HEK293 (cell line): ENCODE results near the gene FOXP4.
A peak's percentile ranks its signal among the peaks of the same experiment; 100 is the strongest.

ENCODE experiments used
- CTCF ChIA-PET: fragments of 350-600 bp; formaldehyde crosslinking; extraction: SDS; loops from one replicate; lab custom pipeline; 2021; ENCODE audit warnings: antibody characterized with exemption; lab: Yijun Ruan, JAX
- POLR2A ChIA-PET: fragments of 300-600 bp; formaldehyde crosslinking; extraction: SDS; loops from one replicate; lab custom pipeline; 2020; ENCODE audit warnings: antibody characterized with exemption, inconsistent platforms; lab: Yijun Ruan, JAX
- H3K27ac ChIP-seq: fragments of 200-500 bp; sonication (Bioruptor generic); 2 replicates; pipeline ENCODE4 v1.5.1; 2014; ENCODE audit warnings: low read depth, low read length, control low read depth, inconsistent platforms; ENCODE audit errors: extremely low read depth
- H3K36me3 ChIP-seq, 2 experiments: fragments of 200-500 bp in 1 of 2; sonication (Bioruptor generic) in 1 of 2; 1 replicate in 1 of 2; 2 replicates in 1 of 2; pipeline ENCODE4 v1.5.1; 2014 to 2017; ENCODE audit warnings: inconsistent platforms in 2 of 2, low read length in 2 of 2; ENCODE audit not compliant: control insufficient read depth in 2 of 2, insufficient read depth in 1 of 2
- H3K4me1 ChIP-seq: fragments of 200-500 bp; sonication (Bioruptor generic); 2 replicates; pipeline ENCODE4 v1.5.1; 2014; ENCODE audit warnings: mild to moderate bottlenecking, low read length, inconsistent platforms; ENCODE audit not compliant: control insufficient read depth, insufficient read depth
- H3K4me3 ChIP-seq: 2 replicates; pipeline ENCODE4 v1.5.1; 2011; ENCODE audit warnings: low read depth, mild to moderate bottlenecking, control low read depth, low read length, moderate library complexity
- H3K9me3 ChIP-seq: fragments of 200-500 bp; sonication (Bioruptor generic); 2 replicates; pipeline ENCODE4 v1.5.1; 2014; ENCODE audit warnings: low read depth, low read length, inconsistent platforms; ENCODE audit not compliant: control insufficient read depth, insufficient read depth
- EGR2 ChIP-seq: fragments of 450-650 bp; formaldehyde crosslinking; IDR thresholded peaks from 2 replicates; pipeline ENCODE4 v1.5.1; 2016; ENCODE audit warnings: low read depth, missing biosample characterization, missing genetic modification characterization
- GLIS1 ChIP-seq: fragments of 450-650 bp; formaldehyde crosslinking; IDR thresholded peaks from 2 replicates; pipeline ENCODE4 v1.5.1; 2016; ENCODE audit warnings: missing biosample characterization, missing genetic modification characterization
- KLF9 ChIP-seq: fragments of 450-650 bp; formaldehyde crosslinking; IDR thresholded peaks from 2 replicates; pipeline ENCODE4 v1.5.1; 2016; ENCODE audit warnings: missing biosample characterization, missing genetic modification characterization, low read depth
- MYNN ChIP-seq: fragments of 450-650 bp; formaldehyde crosslinking; IDR thresholded peaks from 2 replicates; pipeline ENCODE4 v1.5.1; 2016; ENCODE audit warnings: missing biosample characterization, missing genetic modification characterization, borderline replicate concordance
- TSHZ1 ChIP-seq: fragments of 450-650 bp; formaldehyde crosslinking; IDR thresholded peaks from 2 replicates; pipeline ENCODE4 v1.5.1; 2016; ENCODE audit warnings: missing biosample characterization, missing genetic modification characterization, borderline replicate concordance
- ZBTB10 ChIP-seq: fragments of 450-650 bp; formaldehyde crosslinking; IDR thresholded peaks from 2 replicates; pipeline ENCODE4 v1.5.1; 2016; ENCODE audit warnings: missing biosample characterization, missing genetic modification characterization
- ZBTB44 ChIP-seq: fragments of 450-650 bp; IDR thresholded peaks from 2 replicates; pipeline ENCODE4 v1.5.1; 2018; ENCODE audit warnings: missing biosample characterization, mild to moderate bottlenecking, missing genetic modification characterization
- ZIC2 ChIP-seq: fragments of 450-650 bp; formaldehyde crosslinking; IDR thresholded peaks from 2 replicates; pipeline ENCODE4 v1.5.1; 2016; ENCODE audit warnings: missing biosample characterization, missing genetic modification characterization
- ZNF138 ChIP-seq: fragments of 450-650 bp; formaldehyde crosslinking; IDR thresholded peaks from 2 replicates; pipeline ENCODE4 v1.5.1; 2016; ENCODE audit warnings: missing biosample characterization, missing genetic modification characterization, borderline replicate concordance
- ZNF148 ChIP-seq: fragments of 450-650 bp; formaldehyde crosslinking; IDR thresholded peaks from 2 replicates; pipeline ENCODE4 v1.5.0; 2017; ENCODE audit warnings: missing biosample characterization, missing genetic modification characterization, borderline replicate concordance
- ZNF366 ChIP-seq: fragments of 450-650 bp; formaldehyde crosslinking; conservative IDR thresholded peaks from 2 replicates; pipeline ENCODE4 v1.5.1; 2016; ENCODE audit warnings: missing biosample characterization, missing genetic modification characterization
- ZNF398 ChIP-seq: fragments of 450-650 bp; formaldehyde crosslinking; IDR thresholded peaks from 2 replicates; pipeline ENCODE4 v1.5.1; 2017; ENCODE audit warnings: missing biosample characterization, missing genetic modification characterization
- ZNF404 ChIP-seq: fragments of 450-650 bp; formaldehyde crosslinking; IDR thresholded peaks from 2 replicates; pipeline ENCODE4 v1.5.1; 2017; ENCODE audit warnings: missing biosample characterization, missing genetic modification characterization
- ZNF501 ChIP-seq: fragments of 450-650 bp; formaldehyde crosslinking; IDR thresholded peaks from 2 replicates; pipeline ENCODE4 v1.5.1; 2016; ENCODE audit warnings: missing biosample characterization, missing genetic modification characterization
- ZNF510 ChIP-seq: fragments of 450-650 bp; formaldehyde crosslinking; IDR thresholded peaks from 2 replicates; pipeline ENCODE4 v1.5.1; 2018; ENCODE audit warnings: mild to moderate bottlenecking, missing genetic modification characterization, missing biosample characterization; ENCODE audit not compliant: insufficient replicate concordance
- ZNF704 ChIP-seq: fragments of 450-650 bp; formaldehyde crosslinking; IDR thresholded peaks from 2 replicates; pipeline ENCODE4 v1.5.1; 2016; ENCODE audit warnings: missing biosample characterization, missing genetic modification characterization
- ZNF777 ChIP-seq: fragments of 450-650 bp; formaldehyde crosslinking; IDR thresholded peaks from 2 replicates; pipeline ENCODE4 v1.5.1; 2017; ENCODE audit warnings: missing biosample characterization, missing genetic modification characterization, borderline replicate concordance
- ZXDB ChIP-seq: fragments of 450-650 bp; formaldehyde crosslinking; IDR thresholded peaks from 2 replicates; pipeline ENCODE4 v1.5.1; 2016; ENCODE audit warnings: missing biosample characterization, missing genetic modification characterization

Gene FOXP4

GRCh38 chr6:41576667-41577066 lies 30.5 kb downstream of the FOXP4 start:
- TF ChIP-seq ZNF398 (tag by site-specific recombination): no peak
- no peak for TF ChIP-seq ZIC2 (tag by site-specific recombination)
- peak; percentile 25; the same call in 1 of the 2 replicates for TF ChIP-seq GLIS1 (tag by site-specific recombination)
- TF ChIP-seq EGR2 (tag by site-specific recombination): no peak
- TF ChIP-seq ZNF138 (tag by site-specific recombination): no peak
- no peak for TF ChIP-seq ZNF148 (tag by site-specific recombination)
- TF ChIP-seq ZNF704 (tag by site-specific recombination): no peak
- TF ChIP-seq, all 188 proteins: peak for 1
- peaks cover 4 to 43% of the 10 kb centered on the region in 2 experiments; a peak in 2 of 3 replicates for H3K36me3 ChIP-seq
- no peak overlapping the region for H3K27ac ChIP-seq
- H3K9me3 ChIP-seq: no peaks in the 10 kb centered on the region
- no peak overlapping the region for H3K4me3 ChIP-seq
- ChIA-PET POLR2A (no interaction called here), CTCF (no interaction called here)
- peaks cover 30% of the 10 kb centered on the region for H3K4me1 ChIP-seq

GRCh38 chr6:41577356-41578216 lies 31.4 kb downstream of the FOXP4 start:
- CTCF ChIA-PET: interaction anchor here (0.5 to 3.2 kb wide), 10 partner anchors 8 to 209 kb away, joined by 3 to 14 read pairs (median 4); no protein-coding TSS in a partner anchor
- POLR2A ChIA-PET: interaction anchor here (1.3 kb wide), 2 partner anchors 11 to 25 kb away, joined by 3 to 6 read pairs; no protein-coding TSS in a partner anchor
- H3K4me3 ChIP-seq: no peak overlapping the region
- peak overlapping the region; percentile 82 for H3K27ac ChIP-seq
- peaks cover 21% of the 10 kb centered on the region for H3K4me1 ChIP-seq
- no peaks in the 10 kb centered on the region for H3K9me3 ChIP-seq
- H3K36me3 ChIP-seq: peaks cover 4 to 44% of the 10 kb centered on the region in 2 experiments; a peak in 2 of 3 replicates
- no peak; the same call in 1 of the 2 replicates for TF ChIP-seq ZNF366
- no peak for TF ChIP-seq ZNF777 (tag by site-specific recombination)
- TF ChIP-seq TSHZ1 (tag by site-specific recombination): no peak
- no peak for TF ChIP-seq ZNF510 (tag by site-specific recombination)
- no peak for TF ChIP-seq MYNN
- no peak for TF ChIP-seq ZNF404 (tag by site-specific recombination)
- peak; percentile 23; the same call in 1 of the 2 replicates for TF ChIP-seq ZXDB (tag by site-specific recombination)
- TF ChIP-seq ZBTB10: no peak
- TF ChIP-seq KLF9 (tag by site-specific recombination): no peak
- no peak for TF ChIP-seq ZNF501 (tag by site-specific recombination)
- TF ChIP-seq ZBTB44 (tag by site-specific recombination): peak; percentile 83
